Fibroblast of skin of left quadriceps (primary cell): ENCODE measurements around the gene ZNF213.
A peak's percentile ranks its signal among the peaks of the same experiment; 100 is the strongest.

Source experiments
- DNase-seq, 2 experiments: peaks; one replicate each; pipeline ENCODE4 v3.0.0-alpha.2; 2013; ENCODE audit warnings: low read depth in 2 of 2

The ZNF213 gene

GRCh38 chr16:3101018-3101840 lies 33.6 kb upstream of the ZNF213 start:
- no peak for DNase-seq

DNA sequence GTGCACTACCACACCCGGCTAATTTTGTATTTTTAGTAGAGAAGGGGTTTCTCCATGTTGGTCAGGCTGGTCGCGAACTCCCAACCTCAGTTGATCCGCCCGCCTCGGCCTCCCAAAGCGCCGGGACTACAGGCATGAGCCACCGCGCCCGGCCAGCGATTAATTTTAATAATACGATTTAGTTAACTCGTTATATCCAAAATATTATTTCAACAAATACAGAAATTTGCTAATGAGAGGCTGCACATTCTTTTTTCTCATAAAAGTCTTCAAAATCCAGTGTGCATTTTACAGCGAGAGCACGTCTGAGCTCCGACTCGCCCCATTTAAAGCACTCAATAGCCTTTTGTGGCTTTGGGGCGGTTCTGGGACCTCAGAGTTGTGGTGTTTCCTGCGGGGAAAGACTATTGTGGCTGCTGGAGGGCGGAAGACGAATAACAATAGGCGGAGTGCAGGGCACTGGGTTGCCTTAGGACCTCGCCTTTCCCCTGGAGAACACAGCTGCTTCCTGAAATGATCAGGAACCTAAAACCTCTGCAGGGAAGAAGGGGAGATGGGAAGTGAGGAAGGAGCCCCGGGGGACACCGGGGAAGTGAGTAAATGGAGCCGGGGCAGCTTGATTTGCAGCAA lies 32.9 kb upstream of the ZNF213 start:
- DNase-seq, result no peak

- DNase-seq, result peak; percentile 80 to 82
Measured at GRCh38 chr16:3106205-3106928, 28.5 kb upstream of the ZNF213 start.

- DNase-seq, result peak in 1 of 2 experiments; percentile 32
Measured at GRCh38 chr16:3112058-3112880, 22.6 kb upstream of the ZNF213 start, which contains the start of gene ZNF205. Gene ZNF205 (plus strand): TSS chr16:3112586. CDS start chr16:3113431, 845 bp downstream.

DNA sequence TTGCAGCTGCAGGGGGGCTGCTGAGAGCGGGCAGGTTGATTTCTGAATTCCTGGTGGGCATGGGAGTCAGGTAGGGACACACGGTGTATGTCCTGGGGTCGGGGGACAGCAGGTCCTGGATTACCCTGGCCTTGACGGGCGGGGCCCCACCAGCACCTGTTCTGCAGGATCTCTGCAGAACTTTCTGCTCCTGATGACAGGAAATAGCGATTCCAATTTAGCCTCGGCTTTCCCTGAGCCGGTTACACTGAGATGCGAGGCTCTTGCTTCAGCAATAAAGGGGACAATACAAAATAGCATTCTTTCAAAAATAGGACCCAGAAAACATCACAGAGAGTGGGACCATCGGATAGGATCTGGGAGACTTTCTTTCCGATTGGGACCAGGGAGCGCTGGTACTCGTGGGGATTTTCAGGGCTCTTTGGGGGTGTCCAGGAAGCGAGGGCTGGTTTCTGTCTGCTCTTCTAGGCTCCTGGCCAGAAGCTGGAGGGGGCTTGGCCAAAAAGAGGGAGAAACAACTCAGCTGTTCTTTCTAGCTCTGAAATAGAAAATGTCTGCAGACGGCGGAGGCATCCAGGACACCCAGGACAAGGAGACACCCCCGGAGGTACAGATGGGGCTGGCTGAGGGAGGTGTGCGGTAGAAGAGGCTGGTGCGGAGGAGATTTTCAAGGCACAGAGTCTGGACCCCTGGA lies 21.8 kb upstream of the ZNF213 start:
- DNase-seq, result no peak

DNA sequence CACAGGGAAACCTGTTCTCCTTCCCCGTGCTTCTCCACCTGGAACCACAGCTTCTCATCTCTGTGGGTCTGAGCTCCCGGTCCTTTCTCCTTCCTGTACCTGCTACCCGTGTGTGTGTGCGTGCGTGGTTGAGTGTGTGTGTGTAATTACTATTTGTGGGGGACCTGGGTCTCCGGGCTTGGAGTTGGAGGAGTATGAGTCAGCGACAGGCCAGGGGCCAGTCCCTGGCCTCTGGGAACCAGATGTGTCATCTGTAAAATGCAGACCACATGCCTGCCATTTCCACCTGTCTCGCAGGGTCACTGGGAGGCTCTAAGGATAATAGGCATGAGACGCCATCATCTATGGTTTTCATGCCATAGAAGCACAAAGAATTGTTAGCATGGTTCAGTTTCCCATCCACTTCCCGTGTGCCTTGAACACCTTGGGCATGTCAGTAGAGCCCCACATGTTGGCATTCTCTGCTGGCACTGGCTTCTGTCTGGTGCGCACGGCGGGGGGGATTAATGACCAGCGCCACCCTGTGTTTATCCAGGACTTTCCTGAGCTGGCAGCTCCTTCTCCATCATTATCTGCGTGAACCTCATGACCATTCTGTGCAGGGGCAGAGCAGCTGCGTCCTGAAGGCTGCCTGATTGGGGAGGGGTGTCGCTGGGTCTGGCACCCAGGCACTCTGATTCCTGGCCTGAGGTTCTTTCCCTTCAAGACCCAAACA lies 20.9 kb upstream of the ZNF213 start:
- DNase-seq, result no peak

GRCh38 chr16:3115003-3115402 lies 19.8 kb upstream of the ZNF213 start:
- DNase-seq, result no peak

- DNase-seq, result no peak
Measured at GRCh38 chr16:3115561-3115960, 19.3 kb upstream of the ZNF213 start.

- DNase-seq, result no peak
Measured at GRCh38 chr16:3118204-3118790, 16.5 kb upstream of the ZNF213 start.

- no peak for DNase-seq
Measured at GRCh38 chr16:3118846-3119245, 16.0 kb upstream of the ZNF213 start.

DNA sequence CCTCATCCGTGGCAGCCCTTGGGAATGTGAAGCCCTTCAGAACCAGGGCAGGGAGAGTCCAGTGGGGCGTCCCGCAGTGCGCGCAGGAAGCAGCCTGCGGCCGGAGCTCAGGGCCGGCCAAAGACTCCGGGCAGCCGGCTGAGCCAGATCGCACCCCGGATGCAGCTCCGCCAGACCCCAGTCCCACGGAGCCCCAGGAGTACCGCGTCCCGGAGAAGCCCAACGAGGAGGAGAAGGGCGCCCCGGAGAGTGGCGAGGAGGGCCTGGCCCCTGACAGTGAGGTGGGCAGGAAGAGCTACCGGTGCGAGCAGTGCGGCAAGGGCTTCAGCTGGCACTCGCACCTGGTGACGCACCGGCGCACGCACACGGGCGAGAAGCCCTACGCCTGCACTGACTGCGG lies 15.5 kb upstream of the ZNF213 start:
- no peak for DNase-seq

- no peak for DNase-seq
Measured at GRCh38 chr16:3119701-3120408, 15.0 kb upstream of the ZNF213 start.

- DNase-seq, result no peak
Measured at GRCh38 chr16:3120435-3120834, 14.4 kb upstream of the ZNF213 start.

DNA sequence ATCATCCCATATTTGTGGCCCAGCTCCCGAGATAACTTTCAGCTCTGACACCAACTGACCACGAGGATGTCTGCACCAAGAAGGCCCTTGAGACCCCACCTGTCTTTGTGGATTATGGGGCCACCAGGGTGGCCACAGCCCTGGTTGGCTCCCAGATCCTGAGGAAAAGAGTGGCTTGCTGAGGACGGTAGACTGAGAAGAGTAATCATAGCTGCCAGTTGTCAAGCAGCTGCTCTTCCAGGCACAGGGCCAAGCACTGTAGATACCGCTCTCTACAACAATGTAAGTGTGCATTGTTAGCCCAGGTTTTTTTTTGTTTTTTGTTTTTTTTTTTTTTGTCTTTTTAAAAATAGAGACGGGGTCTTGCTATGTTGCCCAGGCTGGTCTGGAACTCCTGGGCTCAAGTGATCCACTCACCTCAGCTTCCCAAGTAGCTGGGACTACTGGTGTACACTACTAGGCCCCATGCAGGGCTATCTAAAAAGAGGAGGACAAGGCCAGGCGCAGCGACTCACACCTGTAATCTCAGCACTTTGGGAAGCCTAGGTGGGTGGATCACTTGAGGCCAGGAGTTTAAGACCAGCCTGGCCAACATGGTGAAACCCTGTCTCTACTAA lies 12.9 kb upstream of the ZNF213 start:
- no peak for DNase-seq

DNA sequence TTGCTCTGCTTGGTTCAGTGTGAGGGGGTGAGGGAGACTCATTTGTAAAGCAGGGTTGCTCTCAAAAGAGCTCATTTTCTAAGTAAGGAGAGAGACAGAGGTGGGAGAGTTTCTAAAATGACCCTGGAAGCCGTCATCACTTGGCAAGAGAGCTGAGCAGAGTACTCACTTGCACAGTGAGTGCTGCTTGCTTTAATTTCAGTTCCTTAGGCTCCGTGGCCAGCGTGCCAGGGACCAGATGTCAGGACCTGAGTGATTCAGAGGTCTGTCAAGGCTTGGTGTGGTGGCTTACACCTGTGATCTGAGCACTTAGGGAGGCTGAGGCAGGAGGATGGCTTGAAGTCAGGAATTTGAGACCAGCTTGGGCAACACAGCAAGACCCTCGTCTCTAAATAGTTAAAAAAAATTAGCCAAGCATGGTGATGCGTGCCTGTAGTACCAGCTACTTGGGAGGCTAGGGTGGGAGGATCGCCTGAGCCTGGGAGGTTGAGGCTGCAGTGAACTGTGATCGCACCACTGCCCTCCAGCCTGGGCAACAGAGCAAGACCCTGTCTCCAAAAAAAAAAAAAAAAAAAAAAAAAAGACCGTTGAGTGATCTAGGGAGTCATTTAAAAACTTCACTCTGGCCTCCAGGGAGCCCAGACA lies 11.8 kb upstream of the ZNF213 start:
- DNase-seq, result no peak

DNA sequence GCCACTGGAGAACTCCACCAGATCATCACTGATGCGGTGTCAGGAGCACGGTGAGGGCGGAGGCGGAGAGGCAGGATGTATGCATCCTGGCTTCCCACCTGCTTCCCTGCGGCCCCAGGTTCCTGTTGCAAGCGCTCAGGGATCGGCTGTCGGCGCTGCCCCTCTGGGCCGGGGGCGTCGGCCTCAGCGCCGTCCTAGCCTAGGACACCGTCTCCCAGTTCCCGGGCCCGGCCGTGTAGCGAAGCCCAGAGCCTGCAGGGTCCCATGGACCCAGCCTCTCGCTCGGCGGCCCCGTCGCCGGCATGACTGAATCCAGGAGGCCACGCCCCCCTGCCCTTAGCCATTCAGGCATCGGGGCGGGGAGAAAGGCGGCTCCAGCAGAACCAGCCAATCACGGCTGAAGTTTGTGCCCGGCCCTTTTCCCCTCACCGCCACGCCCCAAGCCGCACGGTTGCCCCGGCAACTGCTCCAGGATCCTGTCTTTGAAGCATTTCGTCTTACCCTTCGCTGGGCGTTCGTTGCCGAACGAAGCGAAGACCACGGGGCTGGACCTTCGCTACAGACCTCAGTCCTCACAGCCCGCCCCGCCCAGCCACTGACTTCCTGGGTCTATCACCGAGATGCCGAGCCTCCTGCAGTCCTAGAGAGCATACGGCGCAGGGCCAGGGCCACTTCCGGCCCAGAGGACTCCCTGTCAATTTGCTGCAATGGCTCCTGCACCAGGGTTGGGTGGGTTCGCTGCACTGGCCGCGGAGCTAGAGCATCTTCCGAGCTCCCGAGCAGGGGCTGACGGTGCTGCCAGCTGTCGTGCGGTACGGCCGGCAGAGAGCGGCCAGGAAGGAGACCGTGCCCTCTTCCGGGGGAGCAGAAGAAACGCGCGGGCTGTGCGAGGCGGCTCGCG lies 10.6 kb upstream of the ZNF213 start:
- peak; percentile 83 to 85 for DNase-seq

DNA sequence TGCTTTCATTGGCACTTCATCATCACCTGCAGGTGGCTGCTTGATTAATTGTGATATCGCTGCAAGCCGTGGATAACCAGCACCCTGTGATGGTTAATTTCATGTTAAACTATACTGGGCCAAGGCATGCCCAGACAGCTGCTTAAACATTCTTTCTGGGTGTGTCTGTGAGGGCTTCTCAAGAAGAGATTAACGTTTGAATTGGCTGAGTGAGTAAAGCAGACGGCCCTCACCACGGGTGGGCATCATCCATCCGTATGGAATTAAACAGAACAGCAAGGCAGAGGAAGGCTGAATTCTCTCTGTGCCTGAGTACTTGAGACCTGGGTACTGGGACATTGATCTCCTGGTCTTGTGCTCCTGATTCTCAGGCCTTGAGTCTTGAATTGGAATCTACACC lies 7.1 kb upstream of the ZNF213 start:
- no peak for DNase-seq
